Measurements from ENCODE around the gene ZP3. TPM values are rescaled to one million over a fixed set of nuclear protein-coding genes. Genes with fewer than 3 reads are reported as not detected.
A peak's percentile ranks its signal among the peaks of the same experiment; 100 is the strongest.
"Not testable (repeated sequence)": the region's sequence is repeated elsewhere in the genome, so short reads cannot be mapped to it uniquely, and the experiment has no call there.

The ZP3 gene
- total and polyA plus RNA-seq, 4 donors = 0.59 to 2.3 (median 1.3) TPM

DNA sequence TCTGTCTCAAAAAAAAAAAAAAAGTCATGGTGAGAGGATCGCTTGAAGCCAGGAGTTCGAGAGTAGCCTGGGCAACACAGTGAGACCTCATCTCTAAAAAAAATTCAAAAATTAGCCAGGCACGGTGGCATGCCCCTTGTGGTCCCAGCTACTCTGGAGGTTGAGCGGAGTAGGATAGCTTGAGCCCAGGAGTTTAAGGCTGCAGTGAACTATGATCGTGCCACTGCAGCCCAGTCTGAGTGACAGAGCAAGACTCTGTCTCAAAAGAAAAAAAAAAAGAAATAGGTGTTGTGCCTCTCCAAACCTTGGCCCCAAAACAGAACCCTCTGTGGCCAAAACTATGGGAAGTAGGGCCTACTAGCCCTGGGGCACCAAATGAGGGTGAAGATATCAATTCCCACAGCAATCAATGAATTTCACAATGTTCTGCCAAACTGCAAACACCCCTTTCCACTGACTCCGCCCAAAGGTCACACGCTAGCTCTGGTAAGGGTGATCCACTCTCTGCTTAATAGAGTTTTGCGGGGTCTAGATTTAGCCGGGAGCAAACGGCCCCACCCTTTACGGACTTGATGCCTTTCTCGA lies 32.1 kb upstream of the ZP3 start:
- Histone ChIP-seq H3K36me3 (ENCODE audit: control insufficient read depth, insufficient read depth, low read length) (peaks cover 4% of the 10 kb centered on the region), H3K4me3 (ENCODE audit: low read depth, low read length) (peak overlapping the region; percentile 51), H3K27ac (ENCODE audit: low read depth, low read length) (peak overlapping the region; percentile 59), H3K27me3 (ENCODE audit: control insufficient read depth, insufficient read depth, low read length) (no peaks in the 10 kb centered on the region), H3K9me3 (ENCODE audit: control insufficient read depth, insufficient read depth, low read length) (no peaks in the 10 kb centered on the region), H3K4me1 (ENCODE audit: control insufficient read depth, insufficient read depth, low read length) (peaks cover 36% of the 10 kb centered on the region)
- no peak for DNase-seq (ENCODE audit: low read depth in 4 of 6, low spot score in 6 of 6)
- WGBS (ENCODE audit: insufficient coverage) = 19% methylated on average over 8 of the region's 12 CpGs

GRCh38 chr7:76393116-76394031 lies 31.4 kb upstream of the ZP3 start:
- Histone ChIP-seq H3K36me3 (ENCODE audit: control insufficient read depth, insufficient read depth, low read length) (peaks cover 4% of the 10 kb centered on the region), H3K27me3 (ENCODE audit: control insufficient read depth, insufficient read depth, low read length) (no peaks in the 10 kb centered on the region), H3K9me3 (ENCODE audit: control insufficient read depth, insufficient read depth, low read length) (no peaks in the 10 kb centered on the region), H3K4me3 (ENCODE audit: low read depth, low read length) (peak overlapping the region; percentile 51), H3K27ac (ENCODE audit: low read depth, low read length) (peak overlapping the region; percentile 67), H3K4me1 (ENCODE audit: control insufficient read depth, insufficient read depth, low read length) (peaks cover 40% of the 10 kb centered on the region)
- DNase-seq (ENCODE audit: low read depth in 4 of 6, low spot score in 6 of 6) = peak; percentile 80 to 97 (median 83)
- under 1% methylated on average over 89 of the region's 99 CpGs for WGBS (ENCODE audit: insufficient coverage)

DNA sequence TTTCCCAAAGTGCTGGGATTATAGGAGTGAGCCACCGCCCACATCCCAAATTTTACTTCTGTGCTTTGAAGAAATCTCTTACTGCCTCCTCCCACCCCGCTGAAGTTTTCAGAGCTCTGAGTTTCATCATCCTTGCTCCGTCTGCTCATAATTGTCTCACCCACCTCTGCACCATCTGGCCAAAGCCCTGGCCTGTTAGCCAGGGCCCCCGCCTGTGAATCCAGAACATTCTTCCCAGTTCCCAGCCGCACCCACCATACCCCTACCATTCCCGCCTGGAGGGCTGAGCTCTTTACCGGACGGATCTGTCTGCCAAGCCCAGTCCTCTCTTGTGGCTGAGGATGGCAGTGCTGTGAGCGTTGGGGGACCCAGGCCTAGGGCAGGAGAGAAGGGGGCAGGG lies 29.8 kb upstream of the ZP3 start:
- H3K4me3 ChIP-seq (ENCODE audit: low read depth, low read length) = no peak overlapping the region
- H3K27ac ChIP-seq (ENCODE audit: low read depth, low read length) = no peak overlapping the region

DNA sequence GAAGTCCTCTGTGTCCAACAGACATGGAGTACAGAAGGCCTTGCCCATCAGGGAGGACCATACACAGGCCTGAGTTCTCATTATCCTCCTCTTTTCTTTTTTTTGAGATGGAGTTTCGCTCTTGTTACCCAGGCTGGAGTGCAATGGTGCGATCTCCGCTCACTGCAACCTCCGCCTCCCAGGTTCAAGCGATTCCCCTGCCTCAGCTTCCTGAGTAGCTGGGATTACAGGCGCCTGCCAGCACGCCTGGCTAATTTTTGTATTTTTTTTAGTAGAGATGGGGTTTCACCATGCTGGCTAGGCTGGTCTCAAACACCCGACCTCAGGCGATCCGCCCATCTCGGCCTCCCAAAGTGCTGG lies 29.2 kb upstream of the ZP3 start:
- WGBS (ENCODE audit: insufficient coverage) = 75% methylated on average over 7 of the region's 11 CpGs
- not testable (repeated sequence) for H3K9me3 ChIP-seq (ENCODE audit: control insufficient read depth, insufficient read depth, low read length)

More for the DNA sequence above, 29.8 kb upstream of the ZP3 start:
- Histone ChIP-seq H3K36me3 (ENCODE audit: control insufficient read depth, insufficient read depth, low read length) (peaks cover 2% of the 10 kb centered on the region), H3K27me3 (ENCODE audit: control insufficient read depth, insufficient read depth, low read length) (no peaks in the 10 kb centered on the region), H3K4me1 (ENCODE audit: control insufficient read depth, insufficient read depth, low read length) (peaks cover 29% of the 10 kb centered on the region), H3K9me3 (ENCODE audit: control insufficient read depth, insufficient read depth, low read length) (no peaks in the 10 kb centered on the region)
- 95% methylated on average over 3 of the region's 9 CpGs for WGBS (ENCODE audit: insufficient coverage)
- no peak for DNase-seq (ENCODE audit: low read depth in 4 of 6, low spot score in 6 of 6)

DNA sequence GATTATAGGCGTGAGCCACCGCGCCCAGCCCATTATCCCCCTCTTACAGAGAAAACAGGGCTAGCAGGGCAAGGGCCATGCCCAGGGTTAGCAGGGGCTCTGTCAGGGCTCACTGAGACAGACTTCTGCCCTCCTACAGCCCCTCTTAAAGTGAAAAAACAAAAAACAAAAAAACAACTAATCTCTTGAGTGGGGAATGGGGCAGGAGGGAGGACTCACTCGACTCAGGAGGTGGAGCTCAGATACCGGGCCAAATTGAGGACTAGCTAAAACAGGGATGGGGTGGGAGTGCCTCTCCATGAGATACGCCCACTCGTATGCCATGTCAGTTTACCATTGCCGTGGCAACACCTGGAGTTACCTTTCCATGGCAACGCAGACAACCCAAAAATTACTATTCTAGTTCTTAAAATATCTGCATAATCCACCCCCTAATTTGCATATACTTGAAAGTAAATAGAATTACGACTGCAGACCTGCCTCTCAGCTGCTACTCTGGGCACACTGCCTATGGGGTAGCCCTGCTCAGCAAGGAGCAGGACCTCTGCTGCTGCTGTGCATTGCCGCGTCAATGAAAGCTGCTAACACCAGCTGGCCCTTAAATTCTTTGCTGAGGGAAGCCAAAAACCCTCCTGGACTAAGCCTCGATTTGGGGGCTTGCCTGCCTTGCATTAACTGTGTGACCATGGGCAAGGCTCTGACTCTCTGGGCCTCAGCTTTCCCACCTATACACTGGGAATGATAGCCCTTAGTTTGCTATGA lies 28.6 kb upstream of the ZP3 start:
- H3K36me3 ChIP-seq (ENCODE audit: control insufficient read depth, insufficient read depth, low read length) = peaks cover 3% of the 10 kb centered on the region
- WGBS (ENCODE audit: insufficient coverage) = 56% methylated on average over 6 of the region's 13 CpGs
- H3K9me3 ChIP-seq (ENCODE audit: control insufficient read depth, insufficient read depth, low read length) = no peaks in the 10 kb centered on the region
- no peak overlapping the region for H3K27ac ChIP-seq (ENCODE audit: low read depth, low read length)
- peak in 2 of 6 donors; percentile 43 to 60 for DNase-seq (ENCODE audit: low read depth in 4 of 6, low spot score in 6 of 6)
- peaks cover 29% of the 10 kb centered on the region for H3K4me1 ChIP-seq (ENCODE audit: control insufficient read depth, insufficient read depth, low read length)
- H3K27me3 ChIP-seq (ENCODE audit: control insufficient read depth, insufficient read depth, low read length) = no peaks in the 10 kb centered on the region
- no peak overlapping the region for H3K4me3 ChIP-seq (ENCODE audit: low read depth, low read length)

More for the DNA sequence above, 29.2 kb upstream of the ZP3 start:
- not testable (repeated sequence) for H3K4me3 ChIP-seq (ENCODE audit: low read depth, low read length); H3K27ac ChIP-seq (ENCODE audit: low read depth, low read length); H3K36me3 ChIP-seq (ENCODE audit: control insufficient read depth, insufficient read depth, low read length); H3K27me3 ChIP-seq (ENCODE audit: control insufficient read depth, insufficient read depth, low read length); DNase-seq (ENCODE audit: low read depth in 4 of 6, low spot score in 6 of 6)
- peaks cover 29% of the 10 kb centered on the region for H3K4me1 ChIP-seq (ENCODE audit: control insufficient read depth, insufficient read depth, low read length)

- H3K27ac ChIP-seq (ENCODE audit: low read depth, low read length) = no peak overlapping the region
- H3K27me3 ChIP-seq (ENCODE audit: control insufficient read depth, insufficient read depth, low read length) = no peaks in the 10 kb centered on the region
- peaks cover 29% of the 10 kb centered on the region for H3K4me1 ChIP-seq (ENCODE audit: control insufficient read depth, insufficient read depth, low read length)
- H3K36me3 ChIP-seq (ENCODE audit: control insufficient read depth, insufficient read depth, low read length) = peaks cover 3% of the 10 kb centered on the region
- WGBS (ENCODE audit: insufficient coverage) = 76% methylated on average over 7 of the region's 8 CpGs
- no peak for DNase-seq (ENCODE audit: low read depth in 4 of 6, low spot score in 6 of 6)
- H3K9me3 ChIP-seq (ENCODE audit: control insufficient read depth, insufficient read depth, low read length) = no peaks in the 10 kb centered on the region
- H3K4me3 ChIP-seq (ENCODE audit: low read depth, low read length) = no peak overlapping the region
Measured at GRCh38 chr7:76396864-76397263, 27.9 kb upstream of the ZP3 start.

DNA sequence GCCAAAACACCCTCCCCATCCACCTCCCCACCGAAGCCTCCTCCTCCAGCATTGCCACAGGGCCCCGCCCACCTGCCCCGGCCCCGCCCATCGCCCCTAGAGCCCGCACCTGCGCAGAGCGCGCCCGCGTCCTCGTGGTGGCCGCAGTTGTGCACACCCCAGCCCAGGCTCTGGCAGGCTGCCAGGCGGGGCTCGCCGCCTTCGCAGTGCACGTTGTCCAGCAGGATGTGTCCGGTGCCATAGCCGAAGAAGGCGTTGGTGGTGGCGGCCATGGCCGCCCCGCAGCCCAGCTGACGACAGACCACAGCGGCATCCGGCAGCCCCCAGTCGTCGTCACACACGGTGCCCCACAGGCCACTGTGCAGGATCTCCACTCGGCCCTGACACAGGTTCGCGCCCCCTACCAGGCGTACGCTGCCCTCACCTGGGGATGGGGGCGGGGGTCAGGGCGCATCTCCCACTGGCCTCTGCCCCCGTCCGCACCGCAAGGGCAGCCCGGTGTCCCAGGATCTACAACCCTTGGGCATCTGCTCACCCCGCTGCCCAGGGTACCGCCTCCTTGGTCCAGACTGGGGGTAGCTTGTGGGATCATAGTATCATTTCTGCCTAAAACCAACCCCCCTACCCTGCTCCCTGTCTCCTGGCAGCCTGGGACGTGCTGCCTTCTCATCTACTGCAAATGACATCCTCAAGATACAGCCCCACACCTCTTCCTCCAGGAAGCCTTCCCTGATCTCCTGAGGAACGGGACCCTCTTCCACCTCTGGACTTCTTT lies 27.2 kb upstream of the ZP3 start:
- H3K4me1 ChIP-seq (ENCODE audit: control insufficient read depth, insufficient read depth, low read length) = peaks cover 27% of the 10 kb centered on the region
- H3K4me3 ChIP-seq (ENCODE audit: low read depth, low read length) = peak overlapping the region; percentile 36
- H3K27me3 ChIP-seq (ENCODE audit: control insufficient read depth, insufficient read depth, low read length) = no peaks in the 10 kb centered on the region
- peak in 2 of 6 donors; percentile 76 to 87 for DNase-seq (ENCODE audit: low read depth in 4 of 6, low spot score in 6 of 6)
- no peak overlapping the region for H3K27ac ChIP-seq (ENCODE audit: low read depth, low read length)
- H3K36me3 ChIP-seq (ENCODE audit: control insufficient read depth, insufficient read depth, low read length) = peaks cover 3% of the 10 kb centered on the region
- 11% methylated on average over 41 of the region's 45 CpGs for WGBS (ENCODE audit: insufficient coverage)
- no peaks in the 10 kb centered on the region for H3K9me3 ChIP-seq (ENCODE audit: control insufficient read depth, insufficient read depth, low read length)

GRCh38 chr7:76400248-76400647 lies 24.5 kb upstream of the ZP3 start:
- no peaks in the 10 kb centered on the region for H3K27me3 ChIP-seq (ENCODE audit: control insufficient read depth, insufficient read depth, low read length)
- H3K36me3 ChIP-seq (ENCODE audit: control insufficient read depth, insufficient read depth, low read length) = peaks cover 3% of the 10 kb centered on the region
- H3K4me3 ChIP-seq (ENCODE audit: low read depth, low read length) = no peak overlapping the region
- WGBS (ENCODE audit: insufficient coverage) = 93% methylated on average over 16 of the region's 23 CpGs
- H3K9me3 ChIP-seq (ENCODE audit: control insufficient read depth, insufficient read depth, low read length) = no peaks in the 10 kb centered on the region
- H3K27ac ChIP-seq (ENCODE audit: low read depth, low read length) = no peak overlapping the region
- DNase-seq (ENCODE audit: low read depth in 4 of 6, low spot score in 6 of 6) = no peak
- peaks cover 15% of the 10 kb centered on the region for H3K4me1 ChIP-seq (ENCODE audit: control insufficient read depth, insufficient read depth, low read length)

DNA sequence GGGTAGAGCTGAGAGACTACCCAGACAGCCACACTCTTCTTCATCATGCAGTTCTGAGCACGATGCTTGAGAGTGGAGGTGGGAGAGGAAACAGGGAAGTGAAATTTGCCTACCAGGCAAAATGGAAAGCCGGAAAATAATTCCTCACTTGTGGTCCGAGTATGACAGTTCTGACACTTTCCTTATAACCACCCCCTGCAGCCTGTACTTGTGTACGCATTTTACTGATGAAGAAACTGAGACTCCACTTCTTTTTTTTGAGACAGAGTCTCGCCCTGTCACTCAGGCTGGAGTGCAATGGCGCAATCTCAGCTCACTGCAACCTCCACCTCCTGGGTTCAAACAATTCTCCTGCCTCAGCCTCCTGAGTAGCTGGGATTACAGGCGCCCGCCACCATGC lies 21.7 kb upstream of the ZP3 start:
- 100% methylated on average over 2 of the region's 8 CpGs for WGBS (ENCODE audit: insufficient coverage)
- H3K27ac ChIP-seq (ENCODE audit: low read depth, low read length); H3K4me3 ChIP-seq (ENCODE audit: low read depth, low read length); DNase-seq (ENCODE audit: low read depth in 4 of 6, low spot score in 6 of 6); H3K36me3 ChIP-seq (ENCODE audit: control insufficient read depth, insufficient read depth, low read length); H3K4me1 ChIP-seq (ENCODE audit: control insufficient read depth, insufficient read depth, low read length); H3K9me3 ChIP-seq (ENCODE audit: control insufficient read depth, insufficient read depth, low read length); H3K27me3 ChIP-seq (ENCODE audit: control insufficient read depth, insufficient read depth, low read length): not testable (repeated sequence)

All from spinal cord (tissue), 10 donors.